ENCODE measurements around the gene SLC5A5.

The SLC5A5 gene

DNA sequence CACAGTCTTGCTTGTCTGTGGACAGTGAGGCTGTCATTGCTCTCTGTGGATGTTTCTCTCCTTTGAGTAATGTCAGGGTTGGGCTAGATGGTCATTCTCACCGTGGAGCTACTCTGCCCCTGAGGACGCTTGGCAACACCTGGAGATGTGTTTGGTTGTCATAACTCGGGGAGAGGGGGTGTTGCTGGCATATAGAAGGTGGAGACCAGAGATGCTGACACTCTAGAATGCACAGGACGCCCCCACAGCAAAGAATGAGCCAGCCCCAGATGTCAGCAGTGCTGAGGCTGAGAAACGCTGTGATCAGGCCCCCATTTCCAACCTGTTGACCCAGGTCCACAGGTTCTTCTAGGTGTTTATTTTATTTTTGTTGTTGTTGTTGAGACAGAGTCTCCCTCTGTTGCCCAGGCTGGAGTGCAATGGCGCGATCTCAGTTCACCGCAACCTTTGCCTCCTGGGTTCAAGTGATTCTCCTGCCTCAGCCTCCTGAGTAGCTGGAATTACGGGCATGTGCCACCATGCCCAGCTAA, 65.7 kb downstream of the SLC5A5 start:
- no peak overlapping the region for H3K4me3 ChIP-seq (ENCODE audit: low read depth in 1 of 2, low read length in 2 of 2)
- H3K9me3 ChIP-seq (ENCODE audit: low read length): no peaks in the 10 kb centered on the region
- H3K4me1 ChIP-seq (ENCODE audit: insufficient read depth, low read length): peaks cover 9% of the 10 kb centered on the region
- H3K36me3 ChIP-seq (ENCODE audit: insufficient read depth, low read length): peaks cover 12% of the 10 kb centered on the region
- H3K9ac ChIP-seq (ENCODE audit: low read length): no peak overlapping the region
- H3K27ac ChIP-seq (ENCODE audit: low read depth, low read length): no peak overlapping the region
- no peaks in the 10 kb centered on the region for H3K27me3 ChIP-seq (ENCODE audit: control insufficient read depth in 1 of 2, insufficient read depth in 2 of 2, low read length in 2 of 2)

DNA sequence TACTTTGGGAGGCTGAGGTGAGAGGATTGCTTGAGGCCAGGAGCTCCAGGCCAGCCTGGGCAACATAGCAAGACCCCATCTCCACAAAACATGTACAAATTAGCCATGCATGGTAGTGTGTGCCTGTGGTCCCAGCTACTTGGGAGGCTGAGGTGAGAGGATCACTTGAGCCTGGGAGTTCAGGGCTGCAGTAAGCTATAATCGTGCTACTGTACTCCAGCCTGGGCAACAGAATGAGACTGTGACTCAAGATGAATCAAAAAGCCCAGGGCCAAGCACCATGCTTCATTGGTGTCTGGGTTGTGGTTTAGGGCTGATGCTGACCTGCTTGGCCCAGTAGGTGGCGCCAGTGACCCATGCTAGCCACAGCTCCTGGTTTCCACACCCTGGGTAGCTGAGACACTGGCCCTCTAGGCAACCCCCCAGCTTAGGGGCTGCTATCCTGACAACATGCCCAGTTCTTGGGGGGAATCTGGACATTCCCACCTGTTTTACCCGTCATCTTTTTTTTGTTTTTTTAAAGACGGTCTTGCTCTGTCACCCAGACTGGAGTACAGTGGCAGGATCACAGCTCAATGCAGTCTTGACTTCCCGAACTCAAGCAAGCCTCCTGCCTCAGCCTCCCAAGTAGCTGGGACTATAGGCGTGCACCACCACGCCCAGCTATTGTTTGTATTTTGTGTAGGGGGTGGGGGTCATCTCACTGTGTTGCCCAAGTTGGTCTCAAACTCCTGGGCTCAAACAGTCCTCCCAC, 66.5 kb downstream of the SLC5A5 start:
- no peaks in the 10 kb centered on the region for H3K9me3 ChIP-seq (ENCODE audit: low read length)
- no peaks in the 10 kb centered on the region for H3K27me3 ChIP-seq (ENCODE audit: control insufficient read depth in 1 of 2, insufficient read depth in 2 of 2, low read length in 2 of 2)
- H3K27ac ChIP-seq (ENCODE audit: low read depth, low read length): no peak overlapping the region
- peaks cover 8% of the 10 kb centered on the region for H3K4me1 ChIP-seq (ENCODE audit: insufficient read depth, low read length)
- no peak overlapping the region for H3K4me3 ChIP-seq (ENCODE audit: low read depth in 1 of 2, low read length in 2 of 2)
- peaks cover 12% of the 10 kb centered on the region for H3K36me3 ChIP-seq (ENCODE audit: insufficient read depth, low read length)
- no peak overlapping the region for H3K9ac ChIP-seq (ENCODE audit: low read length)

- H3K36me3 ChIP-seq (ENCODE audit: insufficient read depth, low read length): peaks cover 11% of the 10 kb centered on the region
Observed at GRCh38 chr19:17942181-17942580, 70.4 kb downstream of the SLC5A5 start.

GRCh38 chr19:17942582-17943273, 71.0 kb downstream of the SLC5A5 start:
- H3K4me3 ChIP-seq (ENCODE audit: low read depth in 1 of 2, low read length in 2 of 2): no peak overlapping the region

More at GRCh38 chr19:17942181-17942580, 70.4 kb downstream of the SLC5A5 start:
- Histone ChIP-seq H3K9ac (ENCODE audit: low read length) (no peak overlapping the region), H3K9me3 (ENCODE audit: low read length) (no peaks in the 10 kb centered on the region), H3K27ac (ENCODE audit: low read depth, low read length) (no peak overlapping the region), H3K27me3 (ENCODE audit: control insufficient read depth in 1 of 2, insufficient read depth in 2 of 2, low read length in 2 of 2) (no peaks in the 10 kb centered on the region), H3K4me1 (ENCODE audit: insufficient read depth, low read length) (peaks cover 15% of the 10 kb centered on the region), H3K4me3 (ENCODE audit: low read depth in 1 of 2, low read length in 2 of 2) (no peak overlapping the region)

DNA sequence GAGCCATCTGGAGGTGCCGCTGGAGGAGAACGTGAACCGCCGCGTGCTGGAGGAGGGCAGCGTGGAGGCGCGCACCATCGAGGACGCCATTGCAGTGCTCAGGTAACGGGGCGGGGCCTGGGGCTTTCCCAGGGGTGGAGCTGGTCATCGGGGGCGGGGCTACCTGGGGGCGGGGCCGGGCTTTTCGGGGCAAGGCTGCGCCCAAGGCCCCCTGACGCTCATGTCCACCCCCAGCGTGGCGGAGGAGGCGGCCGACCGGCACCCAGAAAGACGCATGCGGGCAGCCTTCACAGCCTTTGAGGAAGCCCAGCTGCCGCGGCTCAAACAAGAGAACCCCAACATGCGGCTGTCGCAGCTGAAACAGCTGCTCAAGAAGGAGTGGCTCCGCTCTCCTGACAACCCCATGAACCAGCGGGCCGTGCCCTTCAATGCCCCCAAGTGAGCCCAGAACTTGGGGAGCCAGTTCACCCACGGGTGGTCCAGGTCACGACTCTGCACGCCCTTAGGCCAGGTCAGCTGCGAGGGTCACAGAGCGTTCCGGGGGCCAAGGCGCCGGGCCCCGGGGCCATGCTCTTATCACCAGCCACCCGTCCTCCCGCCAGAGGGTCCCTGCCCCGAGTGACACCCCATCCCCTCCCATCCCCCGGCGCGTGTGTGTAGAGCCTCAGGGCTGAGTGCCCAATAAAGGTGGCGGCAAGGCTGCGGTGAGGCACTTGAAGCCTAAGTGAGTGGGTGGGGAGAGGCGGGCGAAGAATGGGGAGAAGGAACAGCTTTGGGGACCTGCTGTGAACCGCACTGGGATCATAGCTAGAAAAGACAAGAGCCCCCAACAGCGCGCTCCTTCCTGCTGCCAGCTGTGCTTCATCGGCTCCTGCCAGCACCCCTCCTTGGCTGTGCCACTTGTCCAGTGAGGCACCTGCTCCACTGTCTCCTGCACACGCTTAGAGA, 71.8 kb downstream of the SLC5A5 start:
- H3K27ac ChIP-seq (ENCODE audit: low read depth, low read length): no peak overlapping the region
- H3K36me3 ChIP-seq (ENCODE audit: insufficient read depth, low read length): no peaks in the 10 kb centered on the region
- H3K4me3 ChIP-seq (ENCODE audit: low read depth in 1 of 2, low read length in 2 of 2): no peak overlapping the region
- H3K4me1 ChIP-seq (ENCODE audit: insufficient read depth, low read length): peaks cover 18% of the 10 kb centered on the region
- no peaks in the 10 kb centered on the region for H3K9me3 ChIP-seq (ENCODE audit: low read length)
- H3K27me3 ChIP-seq (ENCODE audit: control insufficient read depth in 1 of 2, insufficient read depth in 2 of 2, low read length in 2 of 2): no peaks in the 10 kb centered on the region
- no peak overlapping the region for H3K9ac ChIP-seq (ENCODE audit: low read length)

More at GRCh38 chr19:17942582-17943273, 71.0 kb downstream of the SLC5A5 start:
- Histone ChIP-seq H3K27ac (ENCODE audit: low read depth, low read length) (no peak overlapping the region), H3K9ac (ENCODE audit: low read length) (no peak overlapping the region), H3K9me3 (ENCODE audit: low read length) (no peaks in the 10 kb centered on the region), H3K36me3 (ENCODE audit: insufficient read depth, low read length) (peaks cover 5% of the 10 kb centered on the region), H3K27me3 (ENCODE audit: control insufficient read depth in 1 of 2, insufficient read depth in 2 of 2, low read length in 2 of 2) (no peaks in the 10 kb centered on the region), H3K4me1 (ENCODE audit: insufficient read depth, low read length) (peaks cover 18% of the 10 kb centered on the region)

DNA sequence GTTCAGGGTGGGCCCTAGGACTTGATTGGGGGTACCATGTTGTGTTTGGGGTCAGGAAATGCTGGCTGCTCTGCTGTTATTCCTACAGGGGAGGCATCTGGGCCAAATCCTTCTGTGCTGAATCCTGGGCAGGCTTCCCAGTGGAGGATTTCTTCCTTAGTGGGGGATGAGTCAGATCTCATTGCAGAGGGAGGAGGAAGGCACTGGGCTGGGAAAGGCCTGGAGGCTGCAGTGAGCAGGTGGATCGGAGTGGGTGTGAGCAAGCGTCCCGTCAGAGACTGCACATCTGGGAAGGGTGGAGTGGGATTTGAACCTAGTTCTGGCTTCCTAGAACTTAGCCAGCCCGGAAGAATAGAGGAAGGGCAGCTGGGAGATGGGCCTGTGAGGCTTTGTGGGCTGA, 72.6 kb downstream of the SLC5A5 start:
- H3K27ac ChIP-seq (ENCODE audit: low read depth, low read length): no peak overlapping the region

More for the DNA sequence above, 72.6 kb downstream of the SLC5A5 start:
- Histone ChIP-seq H3K9ac (ENCODE audit: low read length) (no peak overlapping the region), H3K4me1 (ENCODE audit: insufficient read depth, low read length) (peaks cover 25% of the 10 kb centered on the region), H3K36me3 (ENCODE audit: insufficient read depth, low read length) (no peaks in the 10 kb centered on the region), H3K9me3 (ENCODE audit: low read length) (no peaks in the 10 kb centered on the region), H3K4me3 (ENCODE audit: low read depth in 1 of 2, low read length in 2 of 2) (no peak overlapping the region), H3K27me3 (ENCODE audit: control insufficient read depth in 1 of 2, insufficient read depth in 2 of 2, low read length in 2 of 2) (peaks cover 3 to 5% of the 10 kb centered on the region in 2 donors)
